ENCODE results near the gene SRSF1. TPM values are rescaled to one million over a fixed set of nuclear protein-coding genes. Genes with fewer than 3 reads are reported as not detected.
"Not testable (repeated sequence)": the region's sequence is repeated elsewhere in the genome, so short reads cannot be mapped to it uniquely, and the experiment has no call there.

SRSF1 gene, protein sequence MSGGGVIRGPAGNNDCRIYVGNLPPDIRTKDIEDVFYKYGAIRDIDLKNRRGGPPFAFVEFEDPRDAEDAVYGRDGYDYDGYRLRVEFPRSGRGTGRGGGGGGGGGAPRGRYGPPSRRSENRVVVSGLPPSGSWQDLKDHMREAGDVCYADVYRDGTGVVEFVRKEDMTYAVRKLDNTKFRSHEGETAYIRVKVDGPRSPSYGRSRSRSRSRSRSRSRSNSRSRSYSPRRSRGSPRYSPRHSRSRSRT
- polyA plus RNA-seq (2013, experiment 1 of 2; ENCODE audit: insufficient read length) = 233 TPM
- polyA plus RNA-seq (2013, experiment 2 of 2; ENCODE audit: insufficient read length) = 121 TPM

GRCh38 chr17:58006924-58007780 is at the start of gene SRSF1:
Gene SRSF1 (minus strand): TSS chr17:58007246. CDS start chr17:58007137, 109 bp downstream.
- DNase-seq = peak; percentile 98

GRCh38 chr17:58056476-58056875 is 49.4 kb upstream of the SRSF1 start:
- no peak for DNase-seq

DNA sequence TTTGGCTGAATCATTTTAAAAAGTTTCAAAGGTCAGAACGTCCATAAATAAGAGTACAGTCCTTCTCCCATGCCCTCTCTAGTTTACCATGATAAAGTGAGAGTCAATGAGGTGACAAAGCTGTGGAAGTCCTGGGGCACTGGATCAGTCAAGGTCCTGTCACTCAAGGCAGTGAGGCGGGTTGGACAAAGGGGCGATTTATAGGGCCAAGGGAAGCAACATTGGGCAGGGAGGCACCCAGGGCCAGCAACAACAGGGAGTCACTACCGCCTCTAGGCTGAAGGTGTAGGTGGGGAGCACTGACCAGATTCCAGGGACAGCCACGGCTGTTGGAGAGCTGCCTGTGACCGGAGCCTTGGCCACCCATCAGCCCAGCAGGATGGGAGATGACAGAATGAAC is 47.6 kb upstream of the SRSF1 start:
- DNase-seq = no peak

- DNase-seq = no peak
These were observed 46.1 kb upstream of the SRSF1 start for GRCh38 chr17:58052945-58053715.

DNA sequence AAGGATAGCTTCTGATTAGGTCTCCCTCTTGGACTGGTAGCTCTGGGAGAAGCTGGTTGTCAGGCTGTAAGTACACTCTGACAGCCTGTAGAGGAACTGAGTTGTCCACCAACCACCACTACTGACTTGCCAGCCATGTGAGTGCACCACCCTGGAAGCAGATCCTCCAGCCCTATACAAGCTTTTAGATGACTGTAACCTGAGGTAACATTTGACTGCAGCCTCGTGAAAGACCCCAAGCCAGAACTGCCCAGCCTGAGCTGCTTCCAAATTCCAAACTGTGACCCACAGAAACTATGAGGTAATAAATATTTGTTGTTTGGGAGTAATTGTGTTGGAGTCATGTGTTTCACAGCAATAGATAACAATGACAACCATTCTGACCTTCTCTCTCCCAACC is 45.4 kb upstream of the SRSF1 start:
- DNase-seq = no peak

- no peak for DNase-seq
These were observed 44.4 kb upstream of the SRSF1 start for GRCh38 chr17:58051468-58051867.

DNA sequence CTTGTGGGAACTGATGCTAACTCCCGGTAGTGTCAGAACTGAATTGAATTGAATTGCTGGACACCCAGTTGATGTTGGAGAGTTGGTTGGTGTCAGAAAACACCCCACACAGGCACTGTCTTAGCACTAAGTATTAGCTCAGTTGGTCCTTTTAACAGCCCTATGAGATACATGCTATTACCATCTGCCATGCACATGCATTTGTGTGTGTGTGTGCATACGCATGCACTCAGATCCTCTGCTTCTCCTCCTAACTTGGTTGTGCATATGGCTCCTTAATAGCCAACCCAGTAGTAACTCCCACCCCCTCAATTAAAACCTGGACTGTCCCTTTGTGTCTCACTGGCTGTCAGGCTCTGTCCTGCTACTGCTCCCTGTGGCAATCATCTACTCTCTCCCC is 43.9 kb upstream of the SRSF1 start:
- DNase-seq = no peak

GRCh38 chr17:58049533-58049932 is 42.5 kb upstream of the SRSF1 start:
- DNase-seq = no peak

DNA sequence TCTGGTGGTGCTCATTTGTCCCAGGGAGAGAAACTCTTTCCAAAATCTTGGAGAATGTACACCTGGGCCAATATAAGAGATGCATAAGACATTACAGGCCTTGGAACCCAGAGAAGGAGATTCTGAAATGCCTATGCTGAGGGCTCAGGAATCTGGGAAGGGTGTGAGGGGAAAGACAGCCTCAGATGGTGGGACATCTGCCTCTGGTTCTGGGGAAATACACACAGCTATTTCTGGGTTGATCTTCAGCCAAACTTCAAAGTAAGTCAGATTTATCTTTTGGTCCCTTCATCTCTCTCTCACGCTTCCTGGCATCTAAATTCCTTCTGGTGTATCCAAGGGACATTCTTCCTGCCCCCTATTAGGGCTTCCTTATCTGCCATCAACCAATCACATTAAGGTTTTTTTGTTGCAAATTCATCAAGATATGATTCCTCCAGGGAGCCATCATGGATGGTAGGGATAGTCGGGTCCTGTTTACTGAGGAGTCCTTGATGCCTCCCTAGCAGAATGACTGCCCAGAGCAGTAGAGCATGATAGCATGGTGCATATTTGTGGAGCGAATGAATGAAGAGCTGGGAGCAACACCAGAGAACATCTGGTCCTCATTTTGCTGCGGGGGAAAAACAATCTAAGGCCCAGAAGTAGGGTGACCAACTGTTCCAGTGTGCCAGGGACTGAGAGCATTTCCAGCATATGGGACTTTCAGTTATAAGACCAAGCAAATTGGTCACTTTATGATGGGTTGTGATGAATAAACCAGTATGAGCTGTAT is 40.5 kb upstream of the SRSF1 start:
- no peak for DNase-seq

- DNase-seq = no peak
These were observed 39.4 kb upstream of the SRSF1 start for GRCh38 chr17:58046239-58047094.

- DNase-seq = not testable (repeated sequence)
These were observed 37.2 kb upstream of the SRSF1 start for GRCh38 chr17:58044256-58044655.

DNA sequence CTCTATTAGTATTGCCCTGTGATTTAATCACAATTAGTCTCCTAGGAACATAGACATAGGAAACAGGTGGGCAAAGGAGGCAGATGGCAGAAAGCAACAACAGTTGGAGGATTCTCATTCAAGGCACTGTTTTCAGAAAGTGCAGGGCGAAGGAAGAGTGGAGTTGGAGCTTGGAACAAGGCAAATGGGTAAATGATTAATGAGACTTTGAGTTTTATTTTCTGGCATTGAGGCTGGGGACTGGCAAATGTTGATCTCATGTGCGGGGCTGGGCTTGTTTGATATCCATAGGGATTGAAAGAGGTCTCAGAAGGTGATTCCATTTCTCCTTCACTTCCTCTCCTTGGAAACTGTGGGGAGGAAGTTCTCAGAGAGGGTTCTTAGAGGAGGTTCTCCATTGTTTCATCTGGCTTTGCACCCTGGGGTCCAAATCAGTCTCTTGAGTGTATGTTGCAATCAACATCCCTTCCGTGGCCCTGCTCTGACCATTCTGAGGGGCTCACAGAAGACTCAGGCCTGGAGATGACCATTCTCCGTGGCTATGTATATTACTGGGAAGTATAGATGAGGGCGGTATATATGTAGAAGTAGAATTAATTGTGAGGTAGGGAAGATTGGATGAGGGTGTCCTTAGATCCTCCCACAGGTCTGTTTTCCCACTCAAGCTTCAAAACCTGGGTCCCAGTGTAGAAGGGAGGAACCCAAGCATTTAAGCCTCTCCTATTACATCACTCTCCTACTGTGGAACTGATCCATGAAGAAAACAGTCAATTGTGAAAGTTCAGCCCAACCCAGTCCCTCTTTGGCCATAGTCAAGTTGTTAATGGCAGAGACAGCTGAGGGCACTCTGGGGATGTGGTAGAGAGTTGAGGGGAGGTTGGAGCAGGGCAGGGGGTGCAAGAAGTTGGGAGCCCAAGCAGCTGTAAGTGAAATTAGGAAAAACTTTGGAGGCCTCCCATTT is 36.5 kb upstream of the SRSF1 start:
- no peak for DNase-seq

- DNase-seq = no peak
These were observed 34.1 kb upstream of the SRSF1 start for GRCh38 chr17:58041161-58041560.

- no peak for DNase-seq
These were observed 33.3 kb upstream of the SRSF1 start for GRCh38 chr17:58040386-58040785.

DNA sequence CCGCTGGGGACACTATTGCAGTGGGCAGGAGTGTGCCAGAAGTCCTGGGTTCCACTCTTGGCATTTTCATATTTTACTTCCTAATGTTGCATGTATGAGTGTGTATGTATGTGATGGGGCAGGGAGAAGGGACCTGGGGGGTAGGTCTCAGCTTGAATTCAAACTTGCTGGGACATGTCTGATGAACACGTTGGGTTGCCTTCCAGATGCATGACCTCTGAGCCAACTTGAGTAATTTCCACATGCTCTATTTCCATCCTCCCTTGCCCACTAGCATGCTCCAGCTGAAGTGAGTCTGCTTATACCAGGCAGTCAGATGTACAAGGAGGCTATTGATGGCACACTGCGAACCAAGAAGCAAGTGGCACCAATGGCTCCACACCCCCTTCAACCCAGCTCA is 32.9 kb upstream of the SRSF1 start:
- no peak for DNase-seq

DNA sequence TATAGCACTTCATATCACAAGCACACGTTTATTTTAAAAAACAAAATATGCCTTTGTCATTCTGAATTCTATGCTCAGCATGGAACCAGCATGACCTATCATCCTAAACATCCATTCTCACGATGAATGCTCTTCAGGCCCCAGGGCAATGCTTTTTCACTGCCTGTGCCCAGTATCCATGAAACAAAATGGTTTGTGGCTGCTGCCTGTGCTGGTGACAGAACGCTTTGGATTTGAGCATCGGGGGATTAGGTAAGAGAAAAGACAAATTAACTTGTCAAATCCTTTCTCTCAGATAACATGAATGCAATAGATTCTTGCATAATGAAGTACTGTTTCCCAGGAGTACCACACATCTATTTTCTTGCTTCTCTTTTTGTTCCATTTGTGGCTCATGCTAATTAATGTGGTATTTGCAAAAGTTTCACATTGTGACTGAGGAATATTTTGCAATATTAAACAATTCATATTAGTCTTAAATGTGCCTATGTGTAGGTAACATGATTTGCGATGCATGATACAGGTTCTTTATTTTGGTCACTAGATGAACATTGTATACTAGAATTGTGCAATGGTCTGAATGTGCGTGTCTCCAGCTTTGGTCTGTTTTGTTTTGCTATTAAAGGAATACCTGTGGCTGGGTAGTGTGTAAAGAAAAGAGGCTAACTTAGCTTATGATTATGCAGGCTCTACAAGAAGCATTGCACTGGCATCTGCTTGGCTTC is 25.8 kb upstream of the SRSF1 start:
- DNase-seq = no peak

GRCh38 chr17:58028578-58028977 is 21.5 kb upstream of the SRSF1 start:
- DNase-seq = no peak

- DNase-seq = no peak
These were observed 13.4 kb upstream of the SRSF1 start for GRCh38 chr17:58020401-58020800.

DNA sequence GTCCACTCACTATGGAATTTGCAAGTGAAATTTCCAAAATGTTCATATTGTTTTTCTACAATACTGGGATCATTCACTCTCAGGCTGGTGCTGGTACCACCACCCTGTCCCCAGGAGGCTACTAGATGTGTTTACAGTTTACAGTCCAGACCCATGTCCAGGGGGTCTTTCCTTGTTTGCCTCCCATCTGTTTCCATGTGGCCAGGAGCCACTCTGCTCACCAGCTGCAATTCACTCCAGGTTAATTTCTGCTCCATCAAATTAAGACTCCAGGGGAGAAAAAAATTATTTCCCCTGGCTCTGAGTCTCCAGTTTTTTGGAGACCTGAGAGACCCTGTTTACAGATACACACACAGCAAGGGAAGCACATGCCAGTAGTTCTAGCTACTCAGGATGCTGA is 12.5 kb upstream of the SRSF1 start:
- no peak for DNase-seq
